ENCODE results near the gene MIDN.

MIDN gene

DNA sequence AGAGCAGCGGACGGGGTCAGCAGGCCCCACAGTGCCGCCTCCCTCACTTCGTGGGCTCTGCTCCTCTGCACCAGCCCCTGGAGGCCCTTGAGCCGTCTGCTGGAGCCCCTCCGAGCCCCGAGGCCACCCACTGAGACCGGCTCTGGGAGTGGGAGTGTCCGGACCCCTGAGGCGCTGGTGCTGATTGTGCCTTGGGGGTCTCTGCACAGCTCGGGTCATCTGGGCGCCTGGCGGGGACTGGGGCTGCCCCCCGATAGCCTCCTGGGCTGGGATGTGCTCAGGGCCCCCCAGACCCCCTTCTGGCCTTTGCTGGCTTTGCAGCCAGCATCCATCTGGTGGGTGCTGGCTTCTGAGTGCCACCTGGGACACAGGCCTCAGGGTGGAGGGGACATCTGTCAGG is 26.0 kb upstream of the MIDN start:
- DNase-seq (ENCODE audit: low spot score): no peak
- TF ChIP-seq, protein P1, sequence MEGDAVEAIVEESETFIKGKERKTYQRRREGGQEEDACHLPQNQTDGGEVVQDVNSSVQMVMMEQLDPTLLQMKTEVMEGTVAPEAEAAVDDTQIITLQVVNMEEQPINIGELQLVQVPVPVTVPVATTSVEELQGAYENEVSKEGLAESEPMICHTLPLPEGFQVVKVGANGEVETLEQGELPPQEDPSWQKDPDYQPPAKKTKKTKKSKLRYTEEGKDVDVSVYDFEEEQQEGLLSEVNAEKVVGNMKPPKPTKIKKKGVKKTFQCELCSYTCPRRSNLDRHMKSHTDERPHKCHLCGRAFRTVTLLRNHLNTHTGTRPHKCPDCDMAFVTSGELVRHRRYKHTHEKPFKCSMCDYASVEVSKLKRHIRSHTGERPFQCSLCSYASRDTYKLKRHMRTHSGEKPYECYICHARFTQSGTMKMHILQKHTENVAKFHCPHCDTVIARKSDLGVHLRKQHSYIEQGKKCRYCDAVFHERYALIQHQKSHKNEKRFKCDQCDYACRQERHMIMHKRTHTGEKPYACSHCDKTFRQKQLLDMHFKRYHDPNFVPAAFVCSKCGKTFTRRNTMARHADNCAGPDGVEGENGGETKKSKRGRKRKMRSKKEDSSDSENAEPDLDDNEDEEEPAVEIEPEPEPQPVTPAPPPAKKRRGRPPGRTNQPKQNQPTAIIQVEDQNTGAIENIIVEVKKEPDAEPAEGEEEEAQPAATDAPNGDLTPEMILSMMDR (IDR thresholded peaks at IDR 0.05; ENCODE audit: extremely low read depth, insufficient read depth, missing control alignments): no peak
- in situ Hi-C loops (cut with MboI; ENCODE audit: low pct_unique_long_range_greater_than_20kb, low sequenced_read_pairs, unreplicated experiment): no loop called here

DNA sequence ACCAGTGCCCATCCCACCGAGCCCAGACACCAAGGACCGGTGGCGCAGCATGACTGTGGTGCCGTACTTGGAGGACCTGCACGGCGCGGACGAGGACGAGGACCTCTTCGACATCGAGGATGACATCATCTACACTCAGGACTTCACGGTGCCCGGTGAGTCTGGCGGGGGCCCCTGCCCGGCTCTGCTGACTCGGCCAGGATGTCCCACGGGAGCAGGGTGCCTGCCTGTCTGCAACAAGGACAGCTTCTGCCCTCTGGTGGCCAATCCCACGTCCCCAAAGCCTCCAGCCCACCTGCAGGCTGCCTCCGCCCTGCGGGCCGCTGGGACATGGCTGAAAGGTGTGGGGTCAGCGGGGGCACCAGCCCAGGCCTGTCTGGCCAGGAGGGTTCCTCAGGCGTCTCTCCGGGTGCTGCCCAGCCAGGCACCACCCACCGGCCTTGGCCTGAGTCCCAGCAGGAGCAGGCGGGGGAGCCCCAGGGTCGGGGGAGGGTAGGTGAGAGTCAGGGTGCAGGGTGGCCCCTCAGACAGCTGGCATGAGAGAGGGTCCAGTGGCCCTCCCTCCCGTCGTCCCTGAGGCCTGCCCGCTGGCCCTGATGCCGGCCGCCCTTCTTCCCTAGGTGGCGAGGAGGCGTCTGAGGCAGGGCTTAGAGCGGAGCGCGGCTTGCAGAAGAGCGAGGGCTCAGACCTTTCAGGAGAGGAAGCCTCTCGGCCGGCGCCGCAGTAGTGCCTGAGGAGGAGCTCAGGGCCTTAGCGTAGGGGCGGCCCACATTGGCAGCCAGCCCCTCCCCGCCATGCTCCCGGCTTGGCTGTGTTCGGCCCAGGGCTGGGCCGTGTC is 25.1 kb upstream of the MIDN start:
- peak; percentile 83 for DNase-seq (ENCODE audit: low spot score)
- TF ChIP-seq, protein P1 (IDR thresholded peaks at IDR 0.05; ENCODE audit: extremely low read depth, insufficient read depth, missing control alignments): peak; percentile 58
- in situ Hi-C loops (cut with MboI; ENCODE audit: low pct_unique_long_range_greater_than_20kb, low sequenced_read_pairs, unreplicated experiment): no loop called here

DNA sequence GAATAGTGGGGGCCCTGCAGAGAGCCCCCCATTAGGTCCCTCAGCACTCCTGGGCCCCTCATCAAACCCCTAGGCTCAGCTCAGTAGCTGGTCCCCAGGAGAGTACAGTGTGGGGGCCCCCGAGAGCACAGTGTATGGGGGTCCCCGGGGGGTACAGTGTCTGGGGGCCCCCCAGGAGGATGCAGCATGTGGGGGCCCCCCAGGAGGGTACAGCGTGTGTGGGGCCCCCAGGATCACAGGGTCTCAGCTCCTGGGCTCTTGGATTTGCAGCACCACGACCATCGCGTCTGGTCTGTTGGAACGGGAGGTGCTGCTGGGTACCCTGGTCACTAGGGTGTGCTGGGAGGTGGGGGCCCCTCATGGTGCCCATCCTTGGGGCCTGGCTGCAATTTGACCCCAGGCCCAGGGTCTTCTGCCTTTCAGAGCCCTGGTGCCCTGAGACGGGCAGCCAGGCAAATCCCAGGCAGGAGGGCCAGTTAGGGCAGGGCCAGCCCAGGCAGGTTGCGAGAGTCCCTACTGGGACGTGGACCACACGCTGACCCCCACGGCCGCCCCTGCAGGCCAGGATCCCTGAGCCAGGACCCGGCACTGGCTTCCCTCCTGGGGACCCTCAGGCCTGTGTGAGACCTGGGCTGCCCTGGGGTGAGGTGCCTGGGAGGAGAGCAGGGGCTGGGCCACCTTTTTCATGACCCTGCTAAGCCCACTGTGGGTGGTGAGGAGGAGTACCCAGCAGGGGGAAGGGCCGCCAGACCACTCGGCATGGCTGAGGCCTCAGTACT is 24.1 kb upstream of the MIDN start:
- no peak for DNase-seq (ENCODE audit: low spot score)
- TF ChIP-seq, protein P1 (IDR thresholded peaks at IDR 0.05; ENCODE audit: extremely low read depth, insufficient read depth, missing control alignments): no peak
- in situ Hi-C loops (cut with MboI; ENCODE audit: low pct_unique_long_range_greater_than_20kb, low sequenced_read_pairs, unreplicated experiment): no loop called here

DNA sequence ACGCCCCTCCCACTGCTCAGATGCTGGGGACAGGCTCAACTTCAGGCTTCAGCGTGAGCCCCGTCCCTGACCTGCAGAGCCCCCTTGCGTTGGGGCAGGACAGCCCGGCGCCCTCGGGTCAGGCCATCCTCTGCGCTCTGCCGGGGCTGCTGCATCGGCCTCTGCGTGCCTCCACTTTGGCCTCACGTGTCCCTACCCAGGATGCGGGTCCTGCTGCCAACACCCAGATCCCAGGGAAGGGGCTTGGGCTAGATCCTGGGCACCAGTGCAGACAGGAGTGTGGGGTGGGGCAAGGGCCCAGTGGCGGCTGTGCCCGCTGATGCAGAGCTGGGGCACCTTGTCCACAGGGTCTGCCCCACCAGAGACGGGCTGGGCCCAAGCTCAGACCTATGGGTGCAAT is 23.5 kb upstream of the MIDN start:
- in situ Hi-C loops (cut with MboI; ENCODE audit: low pct_unique_long_range_greater_than_20kb, low sequenced_read_pairs, unreplicated experiment): no loop called here
- DNase-seq (ENCODE audit: low spot score): no peak
- TF ChIP-seq, protein P1 (IDR thresholded peaks at IDR 0.05; ENCODE audit: extremely low read depth, insufficient read depth, missing control alignments): no peak

DNA sequence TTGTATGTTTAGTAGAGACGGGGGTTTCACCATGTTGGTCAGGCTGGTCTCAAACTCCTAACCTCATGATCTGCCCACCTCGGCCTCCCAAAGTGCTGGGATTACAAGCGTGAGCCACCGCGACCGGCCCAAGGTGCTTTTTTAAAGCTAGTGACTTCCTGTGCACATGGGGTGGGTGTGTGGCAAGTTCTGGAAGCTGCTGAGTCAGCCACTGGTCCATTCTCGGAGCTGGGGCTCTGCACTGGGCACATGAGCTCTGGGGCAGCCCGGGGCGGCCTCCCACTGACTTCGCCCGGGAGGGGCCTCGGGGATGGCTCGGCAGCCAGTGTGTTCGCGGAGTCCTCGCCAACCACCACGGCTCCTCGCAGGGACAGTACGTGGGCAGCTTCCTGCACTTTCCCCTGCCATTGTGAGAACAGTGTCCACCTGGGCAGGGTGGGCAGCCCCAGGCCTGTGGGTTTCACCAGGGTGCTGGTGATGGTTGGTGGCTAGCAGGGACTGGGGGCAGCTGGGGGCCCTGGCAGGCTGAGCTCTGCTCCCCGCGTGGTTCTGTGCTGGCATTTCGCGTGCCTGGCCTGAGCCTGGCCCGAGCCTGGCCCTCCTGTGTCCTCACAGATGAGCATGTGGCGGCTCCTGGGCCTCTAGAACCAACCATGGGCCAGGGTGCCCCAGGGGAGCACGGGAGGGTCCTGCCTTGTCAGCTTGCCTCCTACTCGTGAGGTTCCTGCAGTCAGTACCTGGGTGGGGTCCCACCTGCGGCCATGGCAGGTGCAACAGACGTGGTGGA is 22.8 kb upstream of the MIDN start:
- in situ Hi-C loops (cut with MboI; ENCODE audit: low pct_unique_long_range_greater_than_20kb, low sequenced_read_pairs, unreplicated experiment): no loop called here
- TF ChIP-seq, protein P1 (IDR thresholded peaks at IDR 0.05; ENCODE audit: extremely low read depth, insufficient read depth, missing control alignments): no peak
- no peak for DNase-seq (ENCODE audit: low spot score)

DNA sequence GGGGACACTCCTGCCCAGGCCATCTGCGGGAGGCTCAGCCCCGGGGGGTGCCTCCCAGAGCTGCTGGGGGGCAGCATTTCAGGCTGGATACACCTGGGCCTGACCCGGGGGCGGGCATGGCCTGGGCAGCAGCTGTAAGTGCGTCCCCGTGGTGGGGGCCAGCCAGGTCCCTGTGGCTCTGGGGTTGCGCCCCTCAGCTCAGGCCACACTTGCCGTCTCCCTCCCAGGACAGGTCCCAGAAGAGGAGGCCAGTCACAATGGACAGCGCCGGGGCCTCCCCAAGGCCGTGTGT is 22.2 kb upstream of the MIDN start:
- TF ChIP-seq, protein P1 (IDR thresholded peaks at IDR 0.05; ENCODE audit: extremely low read depth, insufficient read depth, missing control alignments): no peak
- in situ Hi-C loops (cut with MboI; ENCODE audit: low pct_unique_long_range_greater_than_20kb, low sequenced_read_pairs, unreplicated experiment): no loop called here
- no peak for DNase-seq (ENCODE audit: low spot score)
